HepG2 (cell line): ENCODE measurements around the gene PIEZO1. TPM values are rescaled to one million over a fixed set of nuclear protein-coding genes. Genes with fewer than 3 reads are reported as not detected.

Experiments used
- AKAP8 ChIP-seq: sonication (generic); formaldehyde crosslinking; IDR thresholded peaks from 2 replicates; pipeline ENCODE4 v1.5.1; 2020; ENCODE audit warnings: mild to moderate bottlenecking, missing genetic modification reagents
- ARID4A ChIP-seq: sonication (generic); formaldehyde crosslinking; IDR thresholded peaks from 2 replicates; pipeline ENCODE4 v1.5.0; 2020; ENCODE audit warnings: mild to moderate bottlenecking, missing genetic modification reagents, borderline replicate concordance
- HMGXB3 ChIP-seq: sonication (generic); formaldehyde crosslinking; IDR thresholded peaks from 2 replicates; pipeline ENCODE4 v1.4.0; 2020; ENCODE audit warnings: missing genetic modification reagents, borderline replicate concordance
- KMT2A ChIP-seq: sonication (generic); formaldehyde crosslinking; IDR thresholded peaks from 2 replicates; pipeline ENCODE4 v1.4.0; 2020; ENCODE audit warnings: missing genetic modification reagents
- NR2F6 ChIP-seq, 2 experiments: IDR thresholded peaks; 2 replicates each; pipeline ENCODE4 v1.6.1; 2016; ENCODE audit warnings: antibody characterized with exemption in 1 of 2, mild to moderate bottlenecking in 1 of 2
- RERE ChIP-seq: IDR thresholded peaks from 2 replicates; pipeline ENCODE4 v1.6.1; 2016; ENCODE audit warnings: low read depth, missing genetic modification reagents, missing compliant biosample characterization
- TFDP2 ChIP-seq: sonication (generic); formaldehyde crosslinking; IDR thresholded peaks from 2 replicates; pipeline ENCODE4 v1.4.0; 2020; ENCODE audit warnings: missing genetic modification reagents
- ZC3H4 ChIP-seq: sonication (generic); formaldehyde crosslinking; IDR thresholded peaks from 2 replicates; pipeline ENCODE4 v1.4.0; 2020; ENCODE audit warnings: missing genetic modification reagents, borderline replicate concordance
- ZNF335 ChIP-seq: sonication (generic); formaldehyde crosslinking; IDR thresholded peaks from 2 replicates; pipeline ENCODE4 v1.4.0; 2020; ENCODE audit warnings: missing genetic modification reagents
- ZNF567 ChIP-seq: sonication (generic); formaldehyde crosslinking; IDR thresholded peaks from 2 replicates; pipeline ENCODE4 v1.8.1; 2023; ENCODE audit warnings: mild to moderate bottlenecking, missing genetic modification reagents, borderline replicate concordance
- ZNF790 ChIP-seq: sonication (generic); formaldehyde crosslinking; IDR thresholded peaks from 2 replicates; pipeline ENCODE4 v1.8.0; 2022; ENCODE audit warnings: missing genetic modification reagents, mild to moderate bottlenecking, borderline replicate concordance
- ZNF83 ChIP-seq: sonication (generic); formaldehyde crosslinking; IDR thresholded peaks from 2 replicates; pipeline ENCODE4 v1.4.0; 2020; ENCODE audit warnings: missing genetic modification reagents, mild to moderate bottlenecking, borderline replicate concordance
- polyA plus RNA-seq, 8 experiments: library from polyadenylated mRNA; depleted of rRNA in 3 of 8; stranded (reverse) in 7 of 8; unstranded in 1 of 8; fragments of >200 nt; fragmentation: Illumina TruSeq in 4 of 8; extraction: Trizol in 4 of 8; gene quantifications; 2 replicates each; pipeline versions ENCODE4 v1.2.1 to v1.2.3, GENCODE V29; 2011 to 2016; ENCODE audit warnings: low read depth in 4 of 8, missing spikeins in 1 of 8, mixed read lengths in 1 of 8; ENCODE audit not compliant: insufficient read depth in 1 of 8
- total RNA-seq, 5 experiments: library from RNA; depleted of rRNA; stranded (reverse); fragments of >200 nt; fragmentation: Illumina TruSeq; extraction: Trizol; gene quantifications; 2 replicates each; pipeline ENCODE4 v1.2.3, GENCODE V29; 2016; ENCODE audit warnings: low read depth in 1 of 5

Gene PIEZO1
- total and polyA plus RNA-seq, 2 of the 13 experiments (the other 11 are each of a cell fraction or from before 2014, with no cell fraction given): 67.9 to 85.0 TPM

- peak; percentile 55; the same call in 1 of the 2 replicates for TF ChIP-seq RERE
- TF ChIP-seq ZNF83: no peak
- TF ChIP-seq NR2F6 (IDR thresholded peaks at IDR 0.05): peak; percentile 66
- peak; percentile 84 for TF ChIP-seq NR2F6 (CRISPR knock-in tag; IDR thresholded peaks at IDR 0.05)
- peak; percentile 92 for TF ChIP-seq AKAP8
- TF ChIP-seq TFDP2 (CRISPR knock-in tag): peak; percentile 78
- TF ChIP-seq ZNF567: peak; percentile 51; the same call in 1 of the 2 replicates
- peak; percentile 75; the same call in 1 of the 2 replicates for TF ChIP-seq HMGXB3 (CRISPR knock-in tag)
- peak; percentile 97 for TF ChIP-seq ARID4A (CRISPR knock-in tag)
- TF ChIP-seq ZNF335: peak; percentile 55; the same call in 1 of the 2 replicates
- TF ChIP-seq ZNF790: peak; percentile 72
- TF ChIP-seq KMT2A (CRISPR knock-in tag): peak; percentile 82
- TF ChIP-seq ZC3H4 (CRISPR knock-in tag): no peak
Observed at GRCh38 chr16:88700636-88701482, 84.2 kb downstream of the PIEZO1 start (continued).
